Activated CD8-positive, alpha-beta T cell treated with anti-CD3 and anti-CD28 coated beads for 36 hours (primary cell): Measurements from ENCODE around the gene TDRD3. TPM values are rescaled to one million over a fixed set of nuclear protein-coding genes. Genes with fewer than 3 reads are reported as not detected.
"Not testable (repeated sequence)": the region's sequence is repeated elsewhere in the genome, so short reads cannot be mapped to it uniquely, and the experiment has no call there.

ENCODE experiments used
- ATAC-seq: fragments of 200-7000 bp; cut with Tn5 transposase; one replicate; pipeline ENCODE4 v1.10.0; 2021; ENCODE audit warnings: mild to moderate bottlenecking, moderate library complexity
- CTCF ChIA-PET: fragments of 350-600 bp; sonication (Branson Sonifier 250); formaldehyde crosslinking; loops from one replicate; lab custom pipeline; 2021; ENCODE audit warnings: antibody characterized with exemption; lab: Charles Lee
- POLR2A ChIA-PET: fragments of 350-600 bp; sonication (Branson Sonifier 250); formaldehyde crosslinking; loops from one replicate; lab custom pipeline; 2021; ENCODE audit warnings: antibody characterized with exemption; lab: Charles Lee
- DNase-seq: peaks from one replicate; pipeline ENCODE4 v3.0.0-alpha.2; 2020
- H3K27ac Mint-ChIP-seq: one replicate; pipeline ENCODE4 v1.8.0; 2021; ENCODE audit warnings: mild to moderate bottlenecking, mixed read lengths
- H3K27me3 Mint-ChIP-seq: one replicate; pipeline ENCODE4 v1.8.0; 2021; ENCODE audit warnings: mixed read lengths
- H3K36me3 Mint-ChIP-seq: one replicate; pipeline ENCODE4 v1.8.0; 2021; ENCODE audit warnings: low read depth, mixed read lengths
- H3K4me1 Mint-ChIP-seq: one replicate; pipeline ENCODE4 v1.8.0; 2021; ENCODE audit warnings: low read depth, mixed read lengths
- H3K4me3 Mint-ChIP-seq: one replicate; pipeline ENCODE4 v1.8.0; 2021; ENCODE audit warnings: mild to moderate bottlenecking, moderate library complexity, mixed read lengths
- H3K9me3 Mint-ChIP-seq: one replicate; pipeline ENCODE4 v1.8.0; 2021; ENCODE audit warnings: mixed read lengths
- intact Hi-C: fragments of 100-400 bp; cut with micrococcal nuclease; formaldehyde crosslinking; loops from one replicate; pipeline ENCODE4 v1.10.0; 2022
- total RNA-seq, 2 experiments: library from RNA; stranded (reverse); gene quantifications; one replicate each; pipeline ENCODE4 v1.2.3, GENCODE V29; 2021
- TF ChIP-seq, protein P1 (sequence below): fragments of 200-600 bp; IDR thresholded peaks from one replicate; pipeline ENCODE4 v1.8.0; 2022; ENCODE audit warnings: antibody characterized with exemption, mild to moderate bottlenecking

Gene TDRD3
- total RNA-seq, 2 experiments from 2014 or later: 17.1 to 19.0 TPM

DNA sequence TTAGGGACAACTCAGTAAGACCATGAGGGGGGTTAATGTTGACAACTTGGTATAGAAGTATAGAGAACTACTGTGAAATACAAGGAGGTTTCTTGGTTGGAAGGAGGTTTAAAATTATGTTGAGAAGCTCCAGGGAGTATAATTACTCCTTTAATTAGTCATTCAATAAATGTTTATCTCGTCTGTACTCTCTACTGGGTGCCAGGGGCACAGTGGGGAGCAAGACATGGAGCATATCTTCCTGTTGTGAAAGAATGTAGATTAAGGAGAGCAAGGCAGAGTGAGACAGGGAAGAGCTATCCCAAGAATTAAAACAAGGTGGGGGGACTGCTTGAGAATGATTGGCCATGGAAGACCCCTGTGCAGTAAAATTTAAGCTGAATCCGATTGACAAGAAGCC, 33.7 kb upstream of the TDRD3 start:
- no peak for ATAC-seq
- TF ChIP-seq, protein P1, sequence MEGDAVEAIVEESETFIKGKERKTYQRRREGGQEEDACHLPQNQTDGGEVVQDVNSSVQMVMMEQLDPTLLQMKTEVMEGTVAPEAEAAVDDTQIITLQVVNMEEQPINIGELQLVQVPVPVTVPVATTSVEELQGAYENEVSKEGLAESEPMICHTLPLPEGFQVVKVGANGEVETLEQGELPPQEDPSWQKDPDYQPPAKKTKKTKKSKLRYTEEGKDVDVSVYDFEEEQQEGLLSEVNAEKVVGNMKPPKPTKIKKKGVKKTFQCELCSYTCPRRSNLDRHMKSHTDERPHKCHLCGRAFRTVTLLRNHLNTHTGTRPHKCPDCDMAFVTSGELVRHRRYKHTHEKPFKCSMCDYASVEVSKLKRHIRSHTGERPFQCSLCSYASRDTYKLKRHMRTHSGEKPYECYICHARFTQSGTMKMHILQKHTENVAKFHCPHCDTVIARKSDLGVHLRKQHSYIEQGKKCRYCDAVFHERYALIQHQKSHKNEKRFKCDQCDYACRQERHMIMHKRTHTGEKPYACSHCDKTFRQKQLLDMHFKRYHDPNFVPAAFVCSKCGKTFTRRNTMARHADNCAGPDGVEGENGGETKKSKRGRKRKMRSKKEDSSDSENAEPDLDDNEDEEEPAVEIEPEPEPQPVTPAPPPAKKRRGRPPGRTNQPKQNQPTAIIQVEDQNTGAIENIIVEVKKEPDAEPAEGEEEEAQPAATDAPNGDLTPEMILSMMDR: no peak
- Mint-ChIP-seq H3K4me3 (no peak overlapping the region), H3K27ac (no peak overlapping the region), H3K9me3 (no peaks in the 10 kb centered on the region), H3K4me1 (no peaks in the 10 kb centered on the region), H3K27me3 (no peaks in the 10 kb centered on the region), H3K36me3 (no peaks in the 10 kb centered on the region)
- POLR2A ChIA-PET: no interaction called here
- intact Hi-C loops: no loop called here
- DNase-seq: no peak
- CTCF ChIA-PET: no interaction called here

GRCh38 chr13:60369242-60369641, 27.8 kb upstream of the TDRD3 start:
- Mint-ChIP-seq H3K27me3 (no peaks in the 10 kb centered on the region), H3K36me3 (no peaks in the 10 kb centered on the region), H3K27ac (no peak overlapping the region), H3K4me1 (peaks cover 2% of the 10 kb centered on the region), H3K9me3 (no peaks in the 10 kb centered on the region), H3K4me3 (no peak overlapping the region)
- intact Hi-C loops: no loop called here
- ATAC-seq (no peak), DNase-seq (no peak)
- ChIA-PET POLR2A (no interaction called here), CTCF (interaction anchor here (0.8 to 2.9 kb wide), 14 partner anchors 9 to 78 kb away, joined by 3 to 13 read pairs (median 4); no protein-coding TSS in a partner anchor)
- TF ChIP-seq, protein P1: peak; percentile 25

- ATAC-seq (peak; percentile 83), DNase-seq (peak; percentile 38)
- Mint-ChIP-seq H3K27ac (no peak overlapping the region), H3K27me3 (peaks cover 2% of the 10 kb centered on the region), H3K4me3 (no peak overlapping the region), H3K4me1 (peaks cover 2% of the 10 kb centered on the region), H3K9me3 (no peaks in the 10 kb centered on the region), H3K36me3 (no peaks in the 10 kb centered on the region)
- CTCF ChIA-PET: interaction anchor here (1.0 to 2.9 kb wide), 5 partner anchors 8 to 61 kb away, joined by 3 to 13 read pairs (median 6); no protein-coding TSS in a partner anchor
- intact Hi-C loops: no loop called here
- POLR2A ChIA-PET: no interaction called here
- TF ChIP-seq, protein P1: no peak
Measured at GRCh38 chr13:60370343-60370742, 26.7 kb upstream of the TDRD3 start.

DNA sequence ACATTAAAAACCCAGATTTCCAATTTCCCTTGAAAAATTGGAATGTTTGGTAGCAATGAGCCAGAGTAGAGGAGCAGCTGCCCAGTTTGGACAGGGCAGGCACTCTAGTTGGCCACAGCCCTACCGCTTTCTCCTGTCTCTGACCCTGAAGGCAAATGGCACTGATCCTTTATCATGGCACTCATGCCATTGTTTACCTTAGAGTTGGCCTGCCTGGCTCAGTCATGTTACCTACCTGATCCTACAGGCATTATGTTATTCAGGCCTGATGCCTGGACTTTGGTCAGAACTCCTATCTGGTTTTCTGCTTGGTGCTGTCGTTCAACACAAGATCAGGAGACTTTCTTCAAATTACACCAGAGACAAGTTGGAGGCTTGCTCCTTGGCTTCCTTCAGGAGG, 24.9 kb upstream of the TDRD3 start:
- Mint-ChIP-seq H3K36me3 (no peaks in the 10 kb centered on the region), H3K27ac (no peak overlapping the region), H3K4me3 (no peak overlapping the region), H3K4me1 (peaks cover 2% of the 10 kb centered on the region), H3K27me3 (peaks cover 3% of the 10 kb centered on the region), H3K9me3 (no peaks in the 10 kb centered on the region)
- TF ChIP-seq, protein P1: no peak
- POLR2A ChIA-PET: no interaction called here
- CTCF ChIA-PET: no interaction called here
- ATAC-seq: no peak
- DNase-seq: no peak
- intact Hi-C loops: no loop called here

GRCh38 chr13:60379282-60379681, 17.7 kb upstream of the TDRD3 start:
- H3K27ac Mint-ChIP-seq, CTCF ChIA-PET, H3K4me1 Mint-ChIP-seq, H3K4me3 Mint-ChIP-seq, ATAC-seq, H3K9me3 Mint-ChIP-seq, H3K27me3 Mint-ChIP-seq, intact Hi-C loops, DNase-seq, POLR2A ChIA-PET, H3K36me3 Mint-ChIP-seq: not testable (repeated sequence)
